GM19324 (cell line): ENCODE results near the gene KDM3B.
A peak's percentile ranks its signal among the peaks of the same experiment; 100 is the strongest.

ENCODE experiments used
- ATAC-seq: cut with Tn5 transposase; IDR thresholded peaks from one replicate; pipeline ENCODE4 v1.9.1; 2021; ENCODE audit warnings: mild to moderate bottlenecking, moderate library complexity; ENCODE audit not compliant: unreplicated experiment, low FRiP score

Gene KDM3B

GRCh38 chr5:138444774-138445546 is 92.5 kb downstream of the KDM3B start:
- ATAC-seq = no peak

GRCh38 chr5:138445547-138446271 is 93.2 kb downstream of the KDM3B start:
- ATAC-seq = no peak

- no peak for ATAC-seq
Measured at GRCh38 chr5:138448070-138448469, 95.6 kb downstream of the KDM3B start.

DNA sequence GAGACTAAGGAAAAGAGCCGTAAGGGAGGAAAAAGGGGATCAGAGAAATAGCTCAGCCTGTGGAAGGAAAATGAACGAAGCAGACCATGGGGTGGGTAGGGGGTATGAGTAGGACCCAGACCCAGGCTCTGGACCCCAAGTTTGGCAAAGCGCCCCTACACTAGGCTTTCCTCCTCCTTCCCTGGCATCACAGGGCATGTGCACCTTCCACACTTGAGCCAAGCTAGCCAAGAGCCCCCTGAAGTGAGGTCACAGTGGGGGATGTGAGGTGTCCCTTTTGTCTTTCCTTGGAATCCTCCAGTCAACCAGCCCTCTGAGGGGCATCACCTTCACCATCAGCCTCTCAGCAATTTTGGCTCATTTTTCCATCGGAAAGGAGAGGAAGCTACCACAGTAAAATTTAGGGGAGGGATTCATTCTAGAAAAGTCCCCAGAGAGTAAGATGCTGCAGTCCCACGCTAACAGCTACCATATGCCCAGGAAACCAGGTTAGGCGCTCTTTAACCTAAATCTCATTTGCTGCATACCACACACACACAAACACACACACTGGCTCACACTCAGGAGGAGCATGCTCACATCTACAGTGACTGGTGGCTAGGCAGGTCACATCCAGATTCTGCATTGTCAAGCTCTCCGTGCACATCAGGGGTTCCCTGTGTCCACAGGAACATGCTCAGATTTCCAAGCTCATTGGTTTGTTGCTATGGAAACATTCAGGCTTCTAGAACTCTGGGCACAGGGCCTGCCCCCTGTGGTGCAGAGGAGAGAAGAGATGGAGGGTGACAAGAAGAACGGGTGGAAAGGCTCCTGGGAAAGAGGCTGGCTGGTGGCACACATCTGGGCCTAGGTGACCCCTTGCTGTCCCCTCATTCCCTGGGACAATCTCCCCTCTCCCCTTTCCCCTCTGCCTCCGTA is 96.3 kb downstream of the KDM3B start:
- no peak for ATAC-seq

GRCh38 chr5:138449501-138450239 is 97.2 kb downstream of the KDM3B start:
- peak; percentile 55 for ATAC-seq

GRCh38 chr5:138450971-138451370 is 98.5 kb downstream of the KDM3B start:
- ATAC-seq = no peak

GRCh38 chr5:138452720-138453119 is 100.2 kb downstream of the KDM3B start:
- no peak for ATAC-seq

GRCh38 chr5:138453590-138453989 is 101.1 kb downstream of the KDM3B start:
- ATAC-seq = no peak

- no peak for ATAC-seq
Measured at GRCh38 chr5:138454121-138454520, 101.6 kb downstream of the KDM3B start.

DNA sequence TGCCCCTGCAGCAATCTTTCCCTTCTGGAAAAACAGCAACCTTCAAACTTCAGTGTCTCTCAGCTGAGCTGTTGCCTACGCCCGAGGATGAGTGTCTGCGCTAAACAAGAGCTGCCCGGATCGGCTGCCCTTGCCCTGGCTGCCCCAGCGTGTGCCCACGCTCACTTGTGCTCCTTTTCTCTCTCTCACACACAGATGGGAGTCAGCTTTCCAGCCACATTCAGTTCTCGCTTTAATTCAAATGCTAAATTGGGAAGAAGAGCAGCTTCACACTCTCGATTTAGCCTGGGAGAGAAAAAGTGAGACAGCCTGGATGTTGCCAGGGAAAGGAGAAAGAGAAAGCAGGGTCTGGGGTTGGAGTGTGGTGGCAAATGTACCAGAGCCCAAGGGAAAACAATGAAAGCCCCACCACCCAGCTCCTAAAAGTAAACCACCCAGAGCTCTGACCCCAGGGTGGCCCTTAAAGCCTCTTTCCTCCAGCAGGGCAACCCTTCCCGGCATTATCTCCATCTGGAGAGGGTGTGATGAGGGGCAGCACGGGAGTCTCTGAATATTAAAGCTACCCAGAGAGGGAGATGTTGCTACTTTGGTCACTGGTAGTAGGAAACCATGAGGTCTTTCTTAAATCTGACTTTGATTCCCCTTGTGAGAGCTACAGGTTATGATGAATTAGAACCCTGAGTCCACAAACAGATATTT is 102.9 kb downstream of the KDM3B start:
- no peak for ATAC-seq

DNA sequence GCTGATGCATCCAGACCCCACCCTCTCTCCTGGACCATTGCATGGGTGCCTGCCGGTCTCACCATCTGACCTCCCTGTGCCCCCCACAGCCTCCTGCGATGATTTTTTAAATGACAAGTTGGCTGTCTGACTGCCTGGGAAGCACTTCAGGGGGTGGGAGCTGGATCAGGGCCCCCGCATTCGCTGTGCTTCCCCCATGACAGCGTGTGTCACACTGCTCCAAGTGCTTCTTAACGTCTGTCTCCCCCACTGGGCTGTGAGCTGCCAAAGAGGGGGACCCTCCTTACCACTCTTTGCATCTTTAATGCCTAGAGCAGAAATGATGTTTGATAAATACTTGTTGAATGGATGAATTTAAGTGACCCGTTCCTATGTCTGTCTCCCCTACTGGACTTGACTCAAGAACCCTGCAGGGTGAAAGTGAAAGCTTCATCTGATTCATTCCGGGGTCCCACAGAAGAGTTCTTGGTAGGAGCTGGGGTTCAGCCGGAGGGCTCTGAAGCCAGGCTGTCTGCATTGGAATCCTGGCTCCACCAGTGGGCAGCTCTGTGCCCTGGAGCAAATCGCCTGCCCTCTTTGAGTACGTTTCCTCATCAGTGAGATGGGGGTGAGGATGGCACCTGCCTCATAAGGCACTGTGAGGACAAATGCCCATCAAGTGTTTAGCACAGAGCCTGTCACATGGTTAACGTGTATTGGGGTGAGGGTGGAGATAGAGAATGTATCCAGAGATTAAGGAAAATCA is 105.2 kb downstream of the KDM3B start:
- ATAC-seq = no peak

GRCh38 chr5:138458384-138458783 is 105.9 kb downstream of the KDM3B start:
- ATAC-seq = no peak

DNA sequence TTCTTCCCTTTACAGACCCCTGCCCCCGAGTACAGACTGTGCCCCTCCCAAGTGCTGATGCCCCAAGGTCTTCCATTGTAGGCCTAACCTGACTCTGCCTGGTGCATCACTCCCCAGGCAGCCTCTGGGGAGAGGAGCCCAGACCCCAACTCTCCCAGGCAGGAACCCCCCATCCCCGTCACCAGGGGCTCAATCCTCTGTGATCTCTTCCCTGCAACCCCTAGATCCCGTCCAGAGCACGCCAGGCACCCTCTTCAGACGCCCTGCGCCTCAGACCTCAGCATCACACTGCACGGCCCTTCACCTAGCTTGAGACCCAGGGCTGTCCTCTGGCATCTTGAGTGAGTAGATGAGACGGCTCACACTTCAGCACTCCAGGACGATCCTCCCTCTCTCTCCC is 106.4 kb downstream of the KDM3B start:
- ATAC-seq = no peak

- no peak for ATAC-seq
Measured at GRCh38 chr5:138459311-138459933, 106.9 kb downstream of the KDM3B start.

GRCh38 chr5:138460032-138460693 is 107.7 kb downstream of the KDM3B start:
- ATAC-seq = no peak

GRCh38 chr5:138461343-138462125 is 109.0 kb downstream of the KDM3B start:
- ATAC-seq = no peak

- no peak for ATAC-seq
Measured at GRCh38 chr5:138463419-138464007, 111.0 kb downstream of the KDM3B start.
